ENCODE measurements around the gene BTBD18. TPM values are rescaled to one million over a fixed set of nuclear protein-coding genes. Genes with fewer than 3 reads are reported as not detected.
A peak's percentile ranks its signal among the peaks of the same experiment; 100 is the strongest.
"Not testable (repeated sequence)": the region's sequence is repeated elsewhere in the genome, so short reads cannot be mapped to it uniquely, and the experiment has no call there.

BTBD18 gene
- total RNA-seq, 1 donor from 2014 or later, result not detected

DNA sequence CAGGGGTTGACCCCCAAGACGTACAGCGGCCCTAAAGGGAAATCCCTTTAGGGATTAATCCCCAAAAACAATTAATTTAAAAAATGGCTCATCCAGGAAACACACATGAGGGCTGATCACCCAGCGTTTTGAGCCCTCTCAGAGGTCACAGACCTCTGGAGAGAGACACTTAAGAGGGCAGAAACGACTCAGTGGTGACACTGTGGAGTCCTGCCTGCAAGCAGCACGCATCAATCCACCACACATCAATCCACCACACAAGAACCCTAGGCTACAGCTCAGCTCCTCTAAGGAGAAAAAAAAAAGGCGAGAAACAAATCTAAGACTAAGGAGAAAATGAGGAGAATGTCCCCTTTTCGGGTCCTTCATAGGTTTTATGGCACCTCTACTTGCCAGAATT is 22.8 kb downstream of the BTBD18 start:
- Histone ChIP-seq H3K4me1 (peaks cover 4% of the 10 kb centered on the region), H3K9me3 (no peaks in the 10 kb centered on the region), H3K36me3 (no peaks in the 10 kb centered on the region), H3K4me3 (no peak overlapping the region), H3K27ac (no peak overlapping the region), H3K27me3 (no peaks in the 10 kb centered on the region)
- no peak for DNase-seq (ENCODE audit: extremely low spot score in 2 of 2)
- intact Hi-C loops (cut with DNase I), result no loop called here
- TF ChIP-seq POLR2A (IDR thresholded peaks at IDR 0.05), result no peak
- TF ChIP-seq, protein P1, sequence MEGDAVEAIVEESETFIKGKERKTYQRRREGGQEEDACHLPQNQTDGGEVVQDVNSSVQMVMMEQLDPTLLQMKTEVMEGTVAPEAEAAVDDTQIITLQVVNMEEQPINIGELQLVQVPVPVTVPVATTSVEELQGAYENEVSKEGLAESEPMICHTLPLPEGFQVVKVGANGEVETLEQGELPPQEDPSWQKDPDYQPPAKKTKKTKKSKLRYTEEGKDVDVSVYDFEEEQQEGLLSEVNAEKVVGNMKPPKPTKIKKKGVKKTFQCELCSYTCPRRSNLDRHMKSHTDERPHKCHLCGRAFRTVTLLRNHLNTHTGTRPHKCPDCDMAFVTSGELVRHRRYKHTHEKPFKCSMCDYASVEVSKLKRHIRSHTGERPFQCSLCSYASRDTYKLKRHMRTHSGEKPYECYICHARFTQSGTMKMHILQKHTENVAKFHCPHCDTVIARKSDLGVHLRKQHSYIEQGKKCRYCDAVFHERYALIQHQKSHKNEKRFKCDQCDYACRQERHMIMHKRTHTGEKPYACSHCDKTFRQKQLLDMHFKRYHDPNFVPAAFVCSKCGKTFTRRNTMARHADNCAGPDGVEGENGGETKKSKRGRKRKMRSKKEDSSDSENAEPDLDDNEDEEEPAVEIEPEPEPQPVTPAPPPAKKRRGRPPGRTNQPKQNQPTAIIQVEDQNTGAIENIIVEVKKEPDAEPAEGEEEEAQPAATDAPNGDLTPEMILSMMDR (IDR thresholded peaks at IDR 0.05), result no peak
- no peak for TF ChIP-seq POLR2AphosphoS5 (IDR thresholded peaks at IDR 0.05; ENCODE audit: insufficient read depth in 1 of 2, low read depth in 1 of 2)

DNA sequence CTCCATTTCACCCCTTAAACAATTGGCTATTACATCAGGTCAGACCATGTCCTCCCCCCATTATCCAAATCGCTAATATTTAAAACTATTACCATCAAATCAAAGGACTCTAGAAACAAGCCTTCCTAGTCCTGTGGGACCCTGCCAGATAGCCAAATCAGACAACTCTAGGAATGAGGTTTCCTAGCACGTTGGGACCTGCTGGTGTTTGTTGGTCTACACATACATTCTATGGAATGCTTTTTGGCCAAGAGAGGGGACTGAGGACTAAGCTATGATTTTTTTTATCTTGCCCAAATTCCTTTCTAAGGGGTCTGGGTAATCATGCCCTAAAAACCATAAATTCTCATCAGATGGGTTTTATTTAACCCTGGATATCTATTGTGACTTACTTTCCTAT is 24.4 kb downstream of the BTBD18 start:
- Histone ChIP-seq H3K4me3 (no peak overlapping the region), H3K9me3 (no peaks in the 10 kb centered on the region), H3K4me1 (peaks cover 3% of the 10 kb centered on the region), H3K27me3 (no peaks in the 10 kb centered on the region), H3K36me3 (no peaks in the 10 kb centered on the region), H3K27ac (no peak overlapping the region)
- TF ChIP-seq POLR2AphosphoS5 (IDR thresholded peaks at IDR 0.05; ENCODE audit: insufficient read depth in 1 of 2, low read depth in 1 of 2) (no peak), POLR2A (IDR thresholded peaks at IDR 0.05) (no peak)
- intact Hi-C loops (cut with DNase I), result no loop called here
- no peak for DNase-seq (ENCODE audit: extremely low spot score in 2 of 2)

DNA sequence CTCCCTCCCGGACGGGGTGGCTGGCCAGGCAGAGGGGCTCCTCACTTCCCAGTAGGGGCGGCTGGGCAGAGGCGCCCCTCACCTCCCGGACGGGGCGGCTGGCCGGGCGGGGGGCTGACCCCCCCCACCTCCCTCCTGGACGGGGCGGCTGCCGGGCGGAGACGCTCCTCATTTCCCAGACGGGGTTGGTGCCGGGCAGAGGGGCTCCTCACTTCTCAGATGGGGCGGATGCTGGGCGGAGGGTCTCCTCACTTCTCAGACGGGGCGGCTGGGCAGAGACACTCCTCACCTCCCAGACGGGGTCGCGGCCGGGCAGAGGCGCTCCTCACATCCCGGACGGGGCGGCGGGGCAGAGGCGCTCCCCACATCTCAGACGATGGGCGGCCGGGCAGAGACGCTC is 34.9 kb downstream of the BTBD18 start:
- intact Hi-C loops (cut with DNase I); H3K9me3 ChIP-seq; DNase-seq (ENCODE audit: extremely low spot score in 2 of 2); H3K27me3 ChIP-seq; H3K27ac ChIP-seq; H3K4me3 ChIP-seq; H3K36me3 ChIP-seq: not testable (repeated sequence)
- H3K4me1 ChIP-seq, result peaks cover 26% of the 10 kb centered on the region

DNA sequence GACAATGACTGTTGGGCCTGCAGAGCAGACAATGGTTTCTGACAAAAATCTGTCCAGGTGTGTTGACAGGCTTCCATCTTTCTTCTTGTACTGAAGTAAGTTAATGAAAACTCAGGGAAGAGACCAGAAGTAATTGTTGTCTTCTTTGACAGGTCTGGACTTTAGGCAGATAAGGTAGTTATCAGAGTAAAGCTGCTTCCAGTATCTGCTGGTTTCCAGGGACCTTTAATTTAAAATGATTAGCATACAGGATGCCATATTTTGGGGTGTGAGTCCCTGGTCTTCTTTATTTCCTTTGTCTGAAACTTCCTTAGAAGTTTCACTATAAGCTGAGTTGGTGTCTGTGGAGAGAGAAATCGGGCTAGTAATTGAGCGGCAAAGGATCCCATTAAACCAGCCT is 37.8 kb downstream of the BTBD18 start:
- H3K4me3 ChIP-seq, result peak overlapping the region; percentile 98 to 100
- H3K4me1 ChIP-seq, result peaks cover 47% of the 10 kb centered on the region
- intact Hi-C loops (cut with DNase I), result no loop called here
- H3K9me3 ChIP-seq, result no peaks in the 10 kb centered on the region
- no peaks in the 10 kb centered on the region for H3K27me3 ChIP-seq
- DNase-seq (ENCODE audit: extremely low spot score in 2 of 2), result no peak
- H3K36me3 ChIP-seq, result no peaks in the 10 kb centered on the region
- no peak overlapping the region for H3K27ac ChIP-seq
- TF ChIP-seq POLR2A (IDR thresholded peaks at IDR 0.05) (no peak), POLR2AphosphoS5 (IDR thresholded peaks at IDR 0.05; ENCODE audit: insufficient read depth in 1 of 2, low read depth in 1 of 2) (no peak)
- TF ChIP-seq, protein P1 (IDR thresholded peaks at IDR 0.05), result no peak

DNA sequence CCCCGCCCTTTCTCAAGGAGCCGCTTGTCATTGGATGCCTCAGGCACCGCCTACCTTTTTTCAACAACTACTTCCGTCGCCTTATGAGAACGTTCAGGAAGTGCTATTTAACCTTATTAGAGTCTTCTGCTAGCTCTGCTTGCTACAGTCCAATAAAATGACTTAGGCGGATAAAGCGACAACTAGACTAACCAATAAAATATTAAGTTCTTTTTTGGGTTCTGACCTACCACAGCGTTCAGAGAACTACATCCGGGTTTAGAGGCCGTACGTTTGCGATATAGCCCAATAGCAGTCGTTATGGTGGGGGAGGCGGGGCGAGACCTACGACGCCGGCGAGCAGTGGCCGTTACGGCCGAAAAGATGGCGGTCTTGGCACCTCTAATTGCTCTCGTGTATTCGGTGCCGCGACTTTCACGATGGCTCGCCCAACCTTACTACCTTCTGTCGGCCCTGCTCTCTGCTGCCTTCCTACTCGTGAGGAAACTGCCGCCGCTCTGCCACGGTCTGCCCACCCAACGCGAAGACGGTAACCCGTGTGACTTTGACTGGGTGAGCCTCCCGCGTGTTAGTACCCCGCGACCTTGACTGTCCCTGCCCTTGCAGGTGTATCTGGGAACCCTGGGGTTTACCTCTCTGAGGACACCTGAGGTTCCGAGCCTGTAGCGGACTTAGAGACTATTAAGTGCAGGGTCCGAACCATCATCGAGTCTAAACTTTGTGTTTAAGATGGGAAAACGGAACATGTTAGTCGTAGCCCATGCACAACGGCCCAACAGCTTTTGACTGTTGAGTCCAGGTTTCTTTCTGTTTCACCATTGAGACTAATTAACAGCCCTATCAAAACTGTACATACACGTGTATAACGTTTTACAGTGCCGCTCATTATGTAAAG is 39.1 kb downstream of the BTBD18 start, which contains the start of gene TMX2:
TSS of gene TMX2 (plus strand) at position 338 of the 895 bp plus-strand sequence. CDS start at position 364, 26 bp downstream.
- peak within 1 kb of the TSS; percentile 93 for H3K27ac ChIP-seq
- H3K4me3 ChIP-seq, result peak within 1 kb of the TSS; percentile 98 to 100
- peaks cover 55% of the 10 kb centered on the region for H3K4me1 ChIP-seq
- H3K36me3 ChIP-seq, result no peaks in the 10 kb centered on the region
- H3K9me3 ChIP-seq, result no peaks in the 10 kb centered on the region
- no peaks in the 10 kb centered on the region for H3K27me3 ChIP-seq
- intact Hi-C loops (cut with DNase I), result no loop called here
- peak; percentile 96 to 99 for DNase-seq (ENCODE audit: extremely low spot score in 2 of 2)
- TF ChIP-seq POLR2AphosphoS5 (IDR thresholded peaks at IDR 0.05; ENCODE audit: insufficient read depth in 1 of 2, low read depth in 1 of 2) (peak; percentile 69 to 96), POLR2A (IDR thresholded peaks at IDR 0.05) (no peak)
- TF ChIP-seq, protein P1 (IDR thresholded peaks at IDR 0.05), result no peak

Data from vagina (tissue), 2 donors.